Fibroblast of lung (primary cell): ENCODE data around the gene DIPK1B. TPM values are rescaled to one million over a fixed set of nuclear protein-coding genes. Genes with fewer than 3 reads are reported as not detected.

Experiments used
- DNase-seq, 2 donors: peaks; one replicate each; pipeline versions ENCODE4 v3.0.0 to v3.0.0-alpha.2; 2010; ENCODE audit warnings: low read depth in 2 of 2
- H2AFZ ChIP-seq: 2 replicates; pipeline ENCODE4 v1.5.1; 2012; ENCODE audit warnings: low read length, control low read depth, inconsistent platforms
- H3K27ac ChIP-seq: 2 replicates; pipeline ENCODE4 v1.5.1; 2011; ENCODE audit warnings: low read length, control low read depth; ENCODE audit not compliant: insufficient read depth
- H3K27me3 ChIP-seq: 2 replicates; pipeline ENCODE4 v1.5.1; 2011; ENCODE audit warnings: mild to moderate bottlenecking, low read length; ENCODE audit not compliant: control insufficient read depth, insufficient read depth
- H3K36me3 ChIP-seq: 2 replicates; pipeline ENCODE4 v1.5.1; 2011; ENCODE audit warnings: low read length; ENCODE audit not compliant: control insufficient read depth, insufficient read depth
- H3K4me1 ChIP-seq: 2 replicates; pipeline ENCODE4 v1.5.1; 2011; ENCODE audit warnings: low read length; ENCODE audit not compliant: control insufficient read depth, insufficient read depth; ENCODE audit errors: extremely low read depth
- H3K4me2 ChIP-seq: 2 replicates; pipeline ENCODE4 v1.5.1; 2011; ENCODE audit warnings: low read length, control low read depth; ENCODE audit not compliant: insufficient read depth; ENCODE audit errors: extremely low read depth
- H3K4me3 ChIP-seq, 4 experiments: fragments of 200-600 bp in 1 of 4; sonication (generic) in 1 of 4; replicated peaks in 1 of 4; 2 replicates each; pipeline ENCODE4 v1.5.1; 2011 to 2016; ENCODE audit warnings: low read length in 4 of 4, low read depth in 3 of 4, mild to moderate bottlenecking in 3 of 4, control low read depth in 2 of 4, inconsistent platforms in 1 of 4, mixed read lengths in 1 of 4; ENCODE audit not compliant: insufficient read depth in 1 of 4; ENCODE audit errors: control extremely low read depth in 1 of 4
- H3K79me2 ChIP-seq: 2 replicates; pipeline ENCODE4 v1.5.1; 2012; ENCODE audit warnings: mild to moderate bottlenecking, low read length, inconsistent platforms; ENCODE audit not compliant: control insufficient read depth, insufficient read depth
- H3K9ac ChIP-seq: 2 replicates; pipeline ENCODE4 v1.5.1; 2011; ENCODE audit warnings: mild to moderate bottlenecking, low read length, control low read depth; ENCODE audit not compliant: insufficient read depth
- H3K9me3 ChIP-seq: 2 replicates; pipeline ENCODE4 v1.5.1; 2012; ENCODE audit warnings: low read depth, low read length; ENCODE audit not compliant: control insufficient read depth, insufficient read depth
- H4K20me1 ChIP-seq: 2 replicates; pipeline ENCODE4 v1.5.1; 2011; ENCODE audit warnings: low read length; ENCODE audit not compliant: control insufficient read depth, insufficient read depth; ENCODE audit errors: extremely low read depth
- CTCF ChIP-seq, 2 donors: IDR thresholded peaks in 1 of 2; conservative IDR thresholded peaks in 1 of 2; 1 replicate in 1 of 2; 2 replicates in 1 of 2; pipeline ENCODE4 v1.5.1; 2011 to 2012; ENCODE audit warnings: low read length in 2 of 2, control low read depth in 1 of 2, inconsistent platforms in 1 of 2, low read depth in 1 of 2, mild to moderate bottlenecking in 1 of 2
- EZH2 ChIP-seq: IDR thresholded peaks from 2 replicates; pipeline ENCODE4 v1.5.1; 2012; ENCODE audit warnings: low read length, control low read depth, mild to moderate bottlenecking; ENCODE audit errors: missing control alignments
- polyA plus RNA-seq, 2 donors: library from polyadenylated mRNA; depleted of rRNA in 1 of 2; stranded (reverse) in 1 of 2; unstranded in 1 of 2; fragments of >200 nt; gene quantifications; 2 replicates each; pipeline ENCODE4 v1.2.1, GENCODE V29; 2011 to 2012; ENCODE audit warnings: missing spikeins in 1 of 2
- total RNA-seq: library from RNA; depleted of rRNA; stranded (reverse); fragments of >200 nt; gene quantifications from 2 replicates; pipeline ENCODE4 v1.2.1, GENCODE V29; 2014

DIPK1B gene
- total and polyA plus RNA-seq, 2 donors (not counting 1 experiment from before 2014, with no cell fraction given): 0.16 to 0.33 TPM

GRCh38 chr9:136693490-136694162, 18.7 kb upstream of the DIPK1B start:
- H3K27me3 ChIP-seq: no peaks in the 10 kb centered on the region
- no peaks in the 10 kb centered on the region for H3K4me1 ChIP-seq
- peak; percentile 35 to 46 for DNase-seq
- no peak overlapping the region for H3K4me3 ChIP-seq
- no peak overlapping the region for H3K27ac ChIP-seq
- TF ChIP-seq EZH2: no peak
- no peak overlapping the region for H3K4me2 ChIP-seq
- no peaks in the 10 kb centered on the region for H3K79me2 ChIP-seq
- H4K20me1 ChIP-seq: peaks cover 2% of the 10 kb centered on the region
- no peaks in the 10 kb centered on the region for H3K9me3 ChIP-seq
- H3K9ac ChIP-seq: no peak overlapping the region
- no peak overlapping the region for H2AFZ ChIP-seq
- no peaks in the 10 kb centered on the region for H3K36me3 ChIP-seq

- Histone ChIP-seq H4K20me1 (peaks cover 2% of the 10 kb centered on the region), H3K4me2 (no peak overlapping the region), H3K79me2 (no peaks in the 10 kb centered on the region), H3K36me3 (no peaks in the 10 kb centered on the region), H3K9me3 (no peaks in the 10 kb centered on the region), H3K4me1 (no peaks in the 10 kb centered on the region), H2AFZ (no peak overlapping the region), H3K4me3 (no peak overlapping the region), H3K27me3 (no peaks in the 10 kb centered on the region), H3K27ac (no peak overlapping the region), H3K9ac (no peak overlapping the region)
- DNase-seq: peak in 1 of 2 donors; percentile 31
- TF ChIP-seq CTCF (conservative IDR thresholded peaks at IDR 0.05 in 1 of 2, IDR thresholded peaks at IDR 0.05 in 1 of 2; ENCODE audit: low read depth in 1 of 2, low read length in 2 of 2): peak; percentile 55 to 72
- TF ChIP-seq EZH2: no peak
These were observed 18.1 kb upstream of the DIPK1B start for GRCh38 chr9:136694163-136694871.

- H3K36me3 ChIP-seq: no peaks in the 10 kb centered on the region
- no peaks in the 10 kb centered on the region for H3K4me1 ChIP-seq
- no peak overlapping the region for H3K4me2 ChIP-seq
- H2AFZ ChIP-seq: no peak overlapping the region
- H3K27ac ChIP-seq: no peak overlapping the region
- H4K20me1 ChIP-seq: peaks cover 2% of the 10 kb centered on the region
- H3K9me3 ChIP-seq: no peaks in the 10 kb centered on the region
- no peak overlapping the region for H3K4me3 ChIP-seq
- no peak overlapping the region for H3K9ac ChIP-seq
- H3K79me2 ChIP-seq: no peaks in the 10 kb centered on the region
- TF ChIP-seq CTCF (conservative IDR thresholded peaks at IDR 0.05 in 1 of 2, IDR thresholded peaks at IDR 0.05 in 1 of 2; ENCODE audit: low read depth in 1 of 2, low read length in 2 of 2) (no peak), EZH2 (no peak)
- DNase-seq: no peak
- no peaks in the 10 kb centered on the region for H3K27me3 ChIP-seq
These were observed 17.5 kb upstream of the DIPK1B start for GRCh38 chr9:136694872-136695247.
